ENCODE measurements around the gene CPSF3.
"Not testable (repeated sequence)": the region's sequence is repeated elsewhere in the genome, so short reads cannot be mapped to it uniquely, and the experiment has no call there.

CPSF3 gene

GRCh38 chr2:9394816-9395215, 28.6 kb upstream of the CPSF3 start:
- no peak for DNase-seq (ENCODE audit: low spot score)

DNA sequence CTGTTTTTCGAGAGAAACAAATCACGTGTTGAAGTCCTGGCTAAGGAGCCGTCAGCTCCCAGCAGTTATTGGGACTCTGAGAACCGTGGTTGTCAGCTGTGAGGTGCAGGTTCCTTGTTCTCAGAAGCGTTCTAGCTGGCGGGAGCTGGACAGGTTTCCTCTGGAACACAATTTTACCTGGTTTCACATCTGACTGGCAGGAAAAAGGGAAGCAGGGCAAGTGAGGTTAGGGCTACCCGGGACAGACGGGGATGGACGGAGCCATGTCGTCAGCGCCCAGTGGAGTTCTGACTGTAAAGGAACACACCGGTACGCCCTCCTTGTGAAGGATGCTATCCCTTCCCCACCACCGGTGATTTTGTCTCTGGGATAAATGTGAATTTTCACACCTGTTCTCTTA, 26.3 kb upstream of the CPSF3 start:
- DNase-seq (ENCODE audit: low spot score) = no peak

DNA sequence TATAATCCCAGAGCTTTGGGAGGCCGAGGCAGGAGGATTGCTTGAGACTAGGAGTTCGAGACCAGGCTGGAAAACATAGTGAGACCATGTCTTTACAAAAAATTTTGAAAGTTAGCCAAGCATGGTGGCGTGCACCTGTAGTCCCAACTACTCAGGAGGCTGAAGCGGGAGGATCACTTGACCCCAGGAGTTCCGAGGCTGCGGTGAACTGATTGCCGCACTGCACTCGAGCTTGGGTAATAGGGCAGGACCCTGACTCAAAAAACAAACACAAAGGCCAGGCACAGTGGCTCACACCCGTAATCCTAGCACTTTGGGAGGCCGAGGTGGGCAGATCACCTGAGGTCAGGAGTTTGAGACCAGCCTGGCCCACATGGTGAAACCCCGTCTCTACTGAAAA, 25.2 kb upstream of the CPSF3 start:
- DNase-seq (ENCODE audit: low spot score) = not testable (repeated sequence)

DNA sequence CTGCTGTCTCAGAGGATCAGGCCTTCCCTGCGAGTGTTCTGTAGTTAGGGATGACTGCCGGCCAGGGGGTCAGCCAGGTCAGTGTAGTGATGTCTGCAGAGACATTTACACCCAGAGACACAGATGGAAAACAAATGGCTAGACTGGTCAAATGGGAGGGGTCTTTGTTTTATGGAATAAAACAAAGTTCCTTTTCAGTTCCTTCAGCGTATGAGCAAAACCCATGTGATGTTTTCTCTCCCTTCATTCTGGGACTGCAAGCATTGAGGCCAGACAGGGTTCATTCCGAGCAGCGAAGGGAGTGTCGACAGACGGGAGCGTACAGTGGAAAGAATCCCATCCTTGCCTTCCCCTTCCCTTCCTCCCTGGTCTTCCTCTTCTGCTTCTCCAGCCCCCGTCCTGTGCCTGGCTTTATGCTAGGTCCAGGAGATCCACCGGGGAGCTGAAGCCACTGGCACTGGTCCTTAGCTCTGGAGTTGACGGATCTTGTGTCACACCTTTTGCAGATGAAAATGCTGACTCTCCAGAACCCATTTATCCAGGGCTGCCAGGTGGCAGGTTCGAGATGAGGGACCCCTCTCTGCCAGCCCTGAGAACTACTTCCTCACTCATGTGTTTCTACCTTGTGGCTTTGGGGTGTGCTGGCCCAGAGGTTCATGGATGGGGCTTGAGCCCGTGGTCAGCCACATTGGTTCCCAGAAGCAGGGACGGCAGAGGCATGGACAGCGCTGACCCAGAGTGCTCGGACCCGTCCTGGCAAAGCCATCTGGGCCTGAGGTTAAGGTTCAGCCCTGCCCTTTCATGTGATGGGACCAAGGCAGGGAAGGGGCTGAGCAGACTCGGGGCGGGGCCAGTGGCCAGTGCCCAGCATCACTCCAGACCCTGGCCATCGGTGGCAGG, 24.3 kb upstream of the CPSF3 start:
- DNase-seq (ENCODE audit: low spot score) = no peak

DNA sequence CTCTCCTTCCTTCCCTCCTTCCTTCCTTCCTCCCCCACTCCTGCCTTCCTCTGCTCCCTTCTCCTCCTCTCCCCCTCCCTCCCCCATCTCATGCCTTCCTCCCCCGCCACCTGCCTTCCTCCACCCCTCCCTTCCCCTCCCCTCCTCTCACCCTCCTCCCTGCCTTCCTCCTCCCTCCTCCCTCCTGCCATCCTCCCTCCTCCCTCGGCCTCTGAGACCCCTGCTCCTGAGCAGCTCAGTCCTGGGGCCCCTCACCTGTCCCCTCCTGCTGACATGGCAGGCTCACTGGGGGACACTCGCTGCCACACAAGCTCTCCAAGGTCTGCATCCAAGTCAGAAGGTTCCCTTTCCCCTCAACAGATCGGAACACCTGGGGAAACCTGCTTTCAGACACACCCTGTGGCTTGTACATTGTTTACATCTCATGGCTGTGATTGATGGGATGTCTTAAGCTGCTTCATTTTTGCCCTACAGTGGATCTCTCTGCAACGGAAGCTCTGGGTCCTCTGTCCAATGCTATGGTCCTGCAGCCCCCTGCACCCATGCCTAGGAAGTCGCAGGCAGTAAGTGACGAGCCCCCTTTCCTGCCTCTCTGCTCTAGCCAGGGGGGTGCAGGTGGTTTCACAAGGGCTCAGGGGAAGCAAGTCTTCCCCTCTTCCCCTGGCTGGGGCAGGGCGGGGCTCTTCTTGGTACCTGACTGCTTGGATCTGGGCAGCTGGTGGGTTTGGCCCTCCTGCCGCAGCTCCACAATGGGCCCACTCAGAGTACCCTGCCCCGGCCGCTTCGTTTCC, 23.0 kb upstream of the CPSF3 start:
- DNase-seq (ENCODE audit: low spot score) = no peak

- DNase-seq (ENCODE audit: low spot score) = no peak
These were observed 22.4 kb upstream of the CPSF3 start for GRCh38 chr2:9401059-9401547.

DNA sequence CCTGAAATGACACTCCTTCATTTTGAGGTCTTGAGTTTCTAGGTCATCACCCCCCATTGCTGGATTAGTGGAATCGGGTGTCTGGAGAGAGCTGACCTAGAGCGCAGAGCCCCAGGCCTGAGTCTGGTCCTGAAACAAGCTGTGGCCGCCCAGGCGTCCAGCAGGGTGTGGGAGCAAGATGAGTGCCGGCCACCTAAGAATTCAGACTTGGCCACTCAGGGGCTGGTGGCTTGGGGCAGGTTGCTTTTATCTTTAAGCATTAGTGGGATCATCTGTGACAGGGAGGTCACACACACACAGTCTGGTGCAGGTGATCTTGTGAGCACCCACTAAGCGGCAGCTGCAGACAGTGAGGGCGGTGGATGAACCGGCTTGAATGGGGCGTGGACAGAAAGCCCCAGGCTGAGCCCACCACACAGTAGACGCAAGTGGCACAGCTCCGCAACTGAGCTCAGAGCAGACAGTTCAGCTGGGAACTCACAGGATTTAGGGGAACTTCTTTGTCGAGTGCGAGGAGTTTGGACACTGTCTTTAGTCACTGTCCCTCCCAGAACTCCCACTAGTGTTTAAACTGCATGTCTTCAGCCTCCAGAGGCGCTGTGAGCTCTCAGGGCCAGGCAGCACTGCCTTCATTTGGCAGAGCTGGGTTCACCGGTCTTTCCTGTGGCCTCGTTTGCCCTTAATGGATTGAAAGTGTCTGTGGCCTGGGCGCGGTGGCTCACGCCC, 21.6 kb upstream of the CPSF3 start:
- no peak for DNase-seq (ENCODE audit: low spot score)

DNA sequence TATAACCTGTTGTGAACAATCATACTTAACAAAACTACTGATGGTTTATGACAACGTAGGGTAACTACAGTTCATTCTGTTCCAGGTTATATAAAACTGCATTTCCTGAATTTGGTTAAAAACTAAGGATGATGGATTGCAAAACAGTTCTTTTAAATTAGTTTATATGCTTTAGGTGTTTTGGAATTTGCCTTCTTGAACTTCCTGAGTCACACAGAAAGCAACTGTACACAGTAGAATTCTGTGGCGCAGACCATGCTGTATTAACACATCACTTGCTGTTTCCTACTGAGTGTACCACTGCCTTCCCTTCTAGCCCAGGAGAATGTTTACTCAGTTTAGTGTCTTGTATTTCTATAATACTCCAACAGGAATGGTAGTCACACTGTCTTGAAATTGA, 19.5 kb upstream of the CPSF3 start:
- no peak for DNase-seq (ENCODE audit: low spot score)

- DNase-seq (ENCODE audit: low spot score) = no peak
These were observed 19.0 kb upstream of the CPSF3 start for GRCh38 chr2:9404451-9404850.

- DNase-seq (ENCODE audit: low spot score) = no peak
These were observed 17.8 kb upstream of the CPSF3 start for GRCh38 chr2:9405636-9406035.

GRCh38 chr2:9406529-9407362, 16.7 kb upstream of the CPSF3 start:
- no peak for DNase-seq (ENCODE audit: low spot score)

GRCh38 chr2:9407363-9407811, 16.1 kb upstream of the CPSF3 start:
- no peak for DNase-seq (ENCODE audit: low spot score)

DNA sequence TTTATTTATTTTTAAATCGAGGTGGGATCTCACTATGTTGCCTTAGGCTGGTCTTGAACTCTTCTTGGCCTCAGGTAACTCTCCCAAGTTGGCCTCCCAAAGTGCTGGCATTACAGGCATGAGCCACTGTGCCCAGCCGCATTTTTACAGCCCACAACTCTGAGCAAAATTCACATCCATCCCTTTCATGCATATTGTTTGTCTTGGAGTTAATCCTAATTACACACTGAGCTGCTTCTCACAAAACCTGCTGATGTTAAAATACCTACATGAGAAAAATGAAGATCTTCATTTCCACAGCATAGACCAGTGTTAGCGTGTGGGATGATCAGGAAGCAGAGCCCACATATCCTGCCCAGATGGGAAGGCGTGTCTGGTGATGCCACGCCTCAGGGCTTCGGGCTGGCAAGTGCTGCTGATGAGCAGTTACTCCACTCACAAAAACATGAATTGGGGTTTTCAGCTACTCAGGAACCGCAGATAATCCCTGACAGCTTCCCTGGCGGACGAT, 14.8 kb upstream of the CPSF3 start:
- no peak for DNase-seq (ENCODE audit: low spot score)

DNA sequence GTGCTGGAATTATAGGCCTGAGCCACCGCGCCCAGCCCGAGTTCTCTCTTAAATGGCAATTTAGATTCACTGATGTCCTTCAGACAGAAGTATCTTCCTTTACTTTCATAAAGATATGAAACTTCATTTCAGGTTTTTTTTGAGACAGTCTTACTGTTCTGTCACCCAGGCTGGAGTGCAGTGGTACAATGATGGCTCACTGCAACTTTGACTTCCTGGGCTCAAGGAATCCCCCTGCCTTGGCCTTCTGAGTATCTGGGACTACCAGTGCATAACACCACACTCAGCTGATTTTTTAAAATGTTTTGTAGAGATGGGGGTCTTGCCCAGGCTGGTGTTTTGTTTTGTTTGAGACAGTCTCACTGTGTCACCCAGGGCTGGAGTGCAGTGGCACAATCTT, 13.3 kb upstream of the CPSF3 start:
- no peak for DNase-seq (ENCODE audit: low spot score)

- no peak for DNase-seq (ENCODE audit: low spot score)
These were observed 10.7 kb upstream of the CPSF3 start for GRCh38 chr2:9412781-9413180.

- peak; percentile 30 for DNase-seq (ENCODE audit: low spot score)
These were observed 7.8 kb upstream of the CPSF3 start for GRCh38 chr2:9415516-9416169.

DNA sequence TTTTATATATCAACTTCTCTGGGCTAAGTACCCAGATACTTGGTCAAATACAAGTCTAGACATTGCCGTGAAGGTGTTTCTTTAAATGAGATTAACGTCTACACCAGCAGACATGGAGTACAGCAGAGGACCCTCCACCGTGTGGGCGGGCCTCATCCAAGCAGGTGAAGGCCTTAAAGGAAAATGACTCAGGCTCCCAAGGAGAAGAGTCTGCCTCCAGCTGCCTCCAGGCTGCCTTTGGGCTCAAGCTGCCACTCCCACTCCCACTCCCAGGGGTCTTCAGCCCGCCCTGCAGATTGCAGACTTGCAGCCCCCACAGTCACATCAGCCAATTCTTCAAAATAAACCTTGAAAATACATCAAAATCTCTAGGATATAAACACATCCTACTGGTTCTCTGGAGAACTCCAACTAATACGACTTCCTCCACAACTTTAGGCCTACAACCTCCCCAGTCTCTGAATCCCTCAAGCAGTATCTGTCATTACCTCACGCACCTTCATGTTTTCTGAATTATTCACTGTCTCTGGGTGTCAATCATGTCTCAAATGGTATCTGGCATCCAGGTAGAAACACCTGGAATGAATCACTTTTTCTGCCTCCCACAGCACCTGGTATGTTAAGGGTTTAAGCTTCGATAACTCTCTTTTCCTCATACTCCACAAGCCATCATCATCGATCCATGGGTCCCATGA, 7.0 kb upstream of the CPSF3 start:
- DNase-seq (ENCODE audit: low spot score) = no peak

GRCh38 chr2:9416962-9417316, 6.5 kb upstream of the CPSF3 start:
- DNase-seq (ENCODE audit: low spot score) = no peak

- no peak for DNase-seq (ENCODE audit: low spot score)
These were observed 5.7 kb upstream of the CPSF3 start for GRCh38 chr2:9417725-9418124.

- DNase-seq (ENCODE audit: low spot score) = no peak
These were observed 4.7 kb upstream of the CPSF3 start for GRCh38 chr2:9418746-9419145.
